RWPE2 (cell line): ENCODE results near the gene LMNA.
A peak's percentile ranks its signal among the peaks of the same experiment; 100 is the strongest.
"Not testable (repeated sequence)": the region's sequence is repeated elsewhere in the genome, so short reads cannot be mapped to it uniquely, and the experiment has no call there.

Experiments used
- ATAC-seq: fragments of 200-7000 bp; cut with Tn5 transposase; 3 replicates; pipeline ENCODE4 v1.9.1; 2021; ENCODE audit warnings: low read depth
- DNase-seq: peaks from one replicate; pipeline ENCODE4 v3.0.0-alpha.2; 2020; ENCODE audit warnings: low spot score
- H3K27ac ChIP-seq: fragments of 450-650 bp; 2 replicates; pipeline ENCODE4 v1.5.1; 2017; ENCODE audit warnings: mild to moderate bottlenecking; ENCODE audit not compliant: poor library complexity, severe bottlenecking
- H3K27me3 ChIP-seq: fragments of 250-450 bp; sonication (Bioruptor Pico); 2 replicates; pipeline ENCODE4 v1.5.1; 2021; ENCODE audit warnings: mild to moderate bottlenecking, moderate library complexity; ENCODE audit not compliant: insufficient read depth, poor library complexity, severe bottlenecking
- H3K36me3 ChIP-seq: fragments of 250-450 bp; sonication (Bioruptor Pico); 2 replicates; pipeline ENCODE4 v1.5.1; 2020; ENCODE audit warnings: low read depth, mild to moderate bottlenecking, moderate library complexity
- H3K4me1 ChIP-seq: fragments of 250-450 bp; sonication (Bioruptor Pico); 2 replicates; pipeline ENCODE4 v1.5.1; 2021; ENCODE audit warnings: mild to moderate bottlenecking, moderate library complexity; ENCODE audit not compliant: insufficient read depth, poor library complexity, severe bottlenecking
- H3K4me3 ChIP-seq: fragments of 250-450 bp; sonication (Bioruptor Pico); 2 replicates; pipeline ENCODE4 v1.5.1; 2021; ENCODE audit warnings: mild to moderate bottlenecking, moderate library complexity; ENCODE audit not compliant: severe bottlenecking
- H3K9me3 ChIP-seq: fragments of 250-450 bp; sonication (Bioruptor Pico); 2 replicates; pipeline ENCODE4 v1.5.1; 2021; ENCODE audit warnings: mild to moderate bottlenecking, moderate library complexity; ENCODE audit not compliant: severe bottlenecking
- CTCF ChIP-seq: fragments of 450-650 bp; IDR thresholded peaks from one replicate; pipeline ENCODE4 v1.5.1; 2017; ENCODE audit warnings: mild to moderate bottlenecking, moderate library complexity; ENCODE audit not compliant: poor library complexity, severe bottlenecking

LMNA gene

GRCh38 chr1:156124557-156125483 lies 10.3 kb downstream of the LMNA start:
- DNase-seq, result no peak
- TF ChIP-seq CTCF, result no peak
- Histone ChIP-seq H3K27ac (peak overlapping the region; percentile 99), H3K27me3 (no peaks in the 10 kb centered on the region), H3K4me3 (no peak overlapping the region), H3K36me3 (peaks cover 62% of the 10 kb centered on the region), H3K4me1 (peaks cover 91% of the 10 kb centered on the region), H3K9me3 (no peaks in the 10 kb centered on the region)
- 0 out of 3 replicates have a peak, but pooled peaks have one; percentile 1 for ATAC-seq

GRCh38 chr1:156125544-156125943 lies 11.0 kb downstream of the LMNA start:
- ATAC-seq, H3K9me3 ChIP-seq, H3K27me3 ChIP-seq, DNase-seq, H3K4me3 ChIP-seq: not testable (repeated sequence)
- H3K36me3 ChIP-seq, result peaks cover 57% of the 10 kb centered on the region
- H3K27ac ChIP-seq, result peak overlapping the region; percentile 99
- H3K4me1 ChIP-seq, result peaks cover 89% of the 10 kb centered on the region

GRCh38 chr1:156126043-156126629 lies 11.6 kb downstream of the LMNA start:
- Histone ChIP-seq H3K9me3 (no peaks in the 10 kb centered on the region), H3K4me3 (peak overlapping the region; percentile 3), H3K27me3 (no peaks in the 10 kb centered on the region), H3K4me1 (peaks cover 88% of the 10 kb centered on the region), H3K27ac (peak overlapping the region; percentile 99), H3K36me3 (peaks cover 59% of the 10 kb centered on the region)
- ATAC-seq (peak; percentile 62), DNase-seq (peak; percentile 97)
- peak; percentile 58 for TF ChIP-seq CTCF

GRCh38 chr1:156126630-156127534 lies 12.4 kb downstream of the LMNA start:
- Histone ChIP-seq H3K4me1 (peaks cover 80% of the 10 kb centered on the region), H3K4me3 (peak overlapping the region; percentile 3), H3K36me3 (peaks cover 61% of the 10 kb centered on the region), H3K27me3 (no peaks in the 10 kb centered on the region), H3K27ac (peak overlapping the region; percentile 99), H3K9me3 (no peaks in the 10 kb centered on the region)
- TF ChIP-seq CTCF, result no peak
- ATAC-seq (peak; percentile 13), DNase-seq (no peak)

GRCh38 chr1:156128308-156128653 lies 13.8 kb downstream of the LMNA start:
- Histone ChIP-seq H3K9me3 (no peaks in the 10 kb centered on the region), H3K27me3 (no peaks in the 10 kb centered on the region), H3K4me3 (no peak overlapping the region), H3K36me3 (peaks cover 68% of the 10 kb centered on the region), H3K4me1 (peaks cover 66% of the 10 kb centered on the region), H3K27ac (peak overlapping the region; percentile 99)
- no peak for ATAC-seq
- DNase-seq, result no peak
- TF ChIP-seq CTCF, result no peak
